DMS79 (cell line): ENCODE results near the gene FDPS.

Experiments
- DNase-seq: peaks from one replicate; lab custom pipeline; 2025; lab: John Stamatoyannopoulos, UW

Gene FDPS

GRCh38 chr1:155308493-155309422 lies at the start of gene FDPS:
Gene FDPS, plus strand, starts transcription at chr1:155308866. Its CDS starts 924 bp downstream, at chr1:155309790.
- DNase-seq: peak; percentile 98

DNA sequence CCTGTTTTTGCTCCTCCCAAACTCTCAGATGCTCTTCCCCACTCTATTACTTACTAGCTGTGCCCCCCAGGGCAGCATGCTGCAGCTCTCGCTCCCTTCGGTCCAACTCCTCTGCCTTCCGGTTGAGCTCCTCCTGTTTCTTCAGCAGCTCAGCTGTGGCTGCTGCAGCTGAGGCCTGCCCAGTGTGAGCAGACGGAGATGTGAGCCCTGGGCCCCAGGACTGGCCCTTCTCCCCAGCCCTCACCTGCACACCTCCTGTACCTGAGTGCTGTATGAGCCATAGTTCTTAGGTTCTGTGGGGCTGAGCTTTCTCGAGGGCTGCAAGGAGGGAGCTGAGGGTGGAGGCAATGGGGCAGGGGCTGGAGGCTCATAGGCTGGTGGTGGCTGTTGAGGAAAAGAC lies 48.4 kb upstream of the FDPS start:
- DNase-seq: no peak

GRCh38 chr1:155261493-155261851 lies 47.2 kb upstream of the FDPS start:
- no peak for DNase-seq

DNA sequence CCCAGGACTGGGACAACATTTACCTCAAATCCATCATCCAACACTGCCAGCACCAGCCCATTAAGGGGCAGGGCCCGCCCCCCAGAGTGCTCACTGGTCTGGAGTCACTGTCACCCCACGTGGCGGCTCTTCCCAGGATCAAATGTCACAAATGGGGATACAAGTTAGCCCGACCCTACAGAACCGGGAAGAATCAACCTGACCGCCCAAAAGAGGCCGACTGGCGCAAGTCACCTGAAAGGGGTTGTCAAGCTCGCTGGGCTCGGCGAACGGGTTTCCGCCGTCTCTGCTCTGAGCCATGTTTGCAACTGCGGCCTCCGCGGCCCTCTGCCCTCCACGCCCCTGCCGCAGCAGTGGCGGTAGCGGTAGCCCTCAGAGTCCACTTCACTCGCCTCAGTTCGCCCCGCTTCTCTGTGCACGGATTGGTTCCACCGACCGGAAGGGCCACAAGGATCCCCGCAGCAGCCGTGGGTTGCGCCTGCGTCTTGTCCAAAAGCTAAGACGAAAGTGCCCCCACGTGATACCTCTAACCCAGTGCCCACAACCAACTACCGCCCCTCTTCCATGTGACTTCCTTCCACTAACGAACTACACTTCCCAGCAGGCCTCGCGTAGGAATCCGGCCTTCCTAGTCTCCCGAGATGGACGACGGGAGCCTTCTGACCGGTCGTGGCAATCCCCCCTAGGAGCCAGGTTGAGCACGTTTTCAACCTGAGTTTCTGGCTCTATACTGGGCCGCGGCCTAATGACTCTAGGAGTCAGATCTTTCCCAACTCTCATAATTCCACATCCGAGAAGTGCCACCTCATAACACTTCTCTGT lies 46.6 kb upstream of the FDPS start, which contains the start of gene SCAMP3:
Gene SCAMP3 (minus strand): TSS at position 509 of the 822 bp plus-strand sequence. CDS start 209 bp downstream, at position 300.
- DNase-seq: peak; percentile 98

DNA sequence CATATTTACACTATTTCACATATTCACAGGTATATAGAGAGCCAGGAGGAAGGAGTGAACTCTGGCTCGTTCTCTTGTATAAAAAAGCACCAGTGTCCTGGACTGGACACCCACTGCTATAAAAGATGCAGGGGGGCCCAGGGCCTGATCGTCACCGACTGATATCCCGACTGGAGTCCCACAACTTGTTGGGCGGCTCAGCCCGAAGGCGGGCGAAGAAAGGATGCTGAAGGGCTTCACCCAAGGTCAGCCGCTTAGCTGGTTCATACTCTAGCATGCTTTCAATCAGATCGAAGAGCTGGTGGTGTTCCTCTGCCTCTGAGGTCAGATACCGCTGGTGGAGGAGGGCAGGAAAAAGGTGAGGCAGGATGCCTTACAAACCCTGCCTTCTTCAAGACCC lies 45.6 kb upstream of the FDPS start:
- no peak for DNase-seq

DNA sequence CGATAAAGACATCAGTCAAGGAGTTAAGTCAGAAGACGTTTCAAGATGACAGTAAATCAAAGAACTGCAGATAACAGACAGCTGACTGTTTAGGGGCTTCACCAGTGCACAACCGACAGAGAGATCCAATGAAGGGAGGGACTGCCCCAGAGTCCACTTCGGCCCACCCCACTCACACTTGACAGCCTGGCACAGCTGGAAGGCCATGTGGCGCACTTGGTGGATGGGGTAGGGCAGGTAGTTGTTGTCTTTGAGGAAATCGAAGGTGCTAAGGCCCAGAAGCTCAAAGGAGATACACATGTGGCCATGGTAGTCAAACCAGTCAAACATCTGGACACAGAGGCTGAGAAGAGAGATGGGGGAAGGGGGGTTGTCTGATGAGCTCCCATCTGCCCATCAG lies 42.1 kb upstream of the FDPS start:
- DNase-seq: no peak

DNA sequence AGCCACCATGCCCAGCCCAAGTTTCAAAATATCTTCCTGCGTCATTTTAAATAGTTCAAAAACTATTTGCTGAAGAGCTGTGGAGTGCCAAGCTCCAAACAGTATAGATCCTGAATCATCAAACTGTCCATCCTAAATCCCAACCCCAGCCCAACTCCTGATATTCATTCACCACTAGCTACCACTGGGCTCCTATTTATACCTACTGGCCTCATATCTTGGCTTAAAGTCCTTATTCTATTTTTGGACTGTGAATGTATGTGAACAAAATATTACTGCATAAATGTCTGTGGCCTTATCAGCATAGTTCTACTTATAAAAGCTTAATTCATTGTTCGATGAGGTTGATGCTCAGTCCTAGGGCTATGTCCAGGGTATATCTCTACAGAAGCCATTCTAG lies 41.3 kb upstream of the FDPS start:
- DNase-seq: no peak

DNA sequence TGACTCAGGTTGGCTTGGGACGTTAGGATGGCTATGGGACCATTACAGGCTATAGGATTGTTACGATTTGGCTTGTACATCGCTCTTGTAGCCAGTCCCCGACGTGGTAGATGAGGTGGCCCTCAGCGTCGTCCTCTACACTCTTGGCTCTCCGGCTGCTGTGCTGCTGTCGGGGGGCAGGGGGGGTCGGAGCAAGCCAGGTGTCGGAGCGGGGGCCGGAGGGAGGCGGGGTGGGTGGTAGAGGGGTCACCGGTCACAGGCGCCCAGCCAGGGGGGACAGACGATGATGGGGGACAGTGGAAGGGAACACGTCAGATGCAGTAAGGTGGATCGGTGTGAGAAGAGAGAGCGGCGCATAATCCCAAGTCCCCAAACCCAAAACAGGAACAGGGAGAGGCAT lies 40.0 kb upstream of the FDPS start:
- DNase-seq: no peak

- no peak for DNase-seq
Observed at GRCh38 chr1:155269381-155269780, 39.3 kb upstream of the FDPS start.

DNA sequence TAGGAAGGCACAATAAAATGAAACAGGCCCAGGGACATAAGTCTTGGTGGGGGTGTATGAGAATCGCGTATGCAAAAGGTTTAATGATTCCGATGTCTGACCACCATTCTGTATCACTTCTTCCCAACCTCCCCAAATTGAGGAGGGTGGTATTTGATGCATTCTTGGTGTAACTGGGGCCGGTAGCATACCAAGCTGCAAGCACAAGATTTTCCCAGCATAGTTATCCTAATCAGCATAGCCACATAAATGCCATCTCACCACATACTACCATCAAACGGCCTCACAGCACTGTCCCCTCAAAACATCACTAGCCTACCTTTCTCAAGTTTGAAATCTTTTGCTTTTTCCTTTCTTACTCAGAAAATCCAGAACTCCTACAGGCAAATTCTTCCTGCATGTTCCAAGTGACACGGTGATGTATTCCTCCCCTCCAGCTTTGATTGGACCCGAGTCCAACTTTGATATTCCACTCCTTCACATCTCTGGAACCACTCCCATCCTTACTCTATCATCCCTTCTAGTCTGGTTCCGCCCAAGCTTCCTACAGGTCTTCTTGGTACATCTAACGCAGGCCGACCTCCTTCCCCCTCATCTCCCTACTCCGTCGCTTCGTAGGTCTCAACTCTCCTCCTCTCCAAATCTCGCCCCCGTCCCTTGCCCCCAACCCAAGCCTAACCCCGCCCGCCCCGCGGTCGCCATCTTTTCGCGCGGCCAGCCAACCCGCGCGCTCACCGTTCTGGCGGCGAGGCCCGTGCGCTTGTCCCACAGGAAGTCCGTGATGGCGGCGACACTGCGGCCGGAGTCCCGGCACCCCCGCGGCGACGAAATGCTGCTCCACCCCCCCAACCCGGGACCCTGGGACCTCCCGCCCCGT lies 36.0 kb upstream of the FDPS start:
- DNase-seq: peak; percentile 68

GRCh38 chr1:155273343-155274245 lies 35.1 kb upstream of the FDPS start, which contains the start of gene CLK2:
Gene CLK2, minus strand, starts transcription at chr1:155273504. Its CDS starts 2,527 bp downstream, at chr1:155270977.
- peak; percentile 96 for DNase-seq

- DNase-seq: peak; percentile 94
Observed at GRCh38 chr1:155277070-155277901, 31.4 kb upstream of the FDPS start, which contains the start of gene HCN3. Gene HCN3, plus strand, starts transcription at chr1:155277463. Its CDS starts 128 bp downstream, at chr1:155277591.

GRCh38 chr1:155277902-155278688 lies 30.6 kb upstream of the FDPS start:
- DNase-seq: peak; percentile 77

- DNase-seq: no peak
Observed at GRCh38 chr1:155278689-155279160, 29.9 kb upstream of the FDPS start.

DNA sequence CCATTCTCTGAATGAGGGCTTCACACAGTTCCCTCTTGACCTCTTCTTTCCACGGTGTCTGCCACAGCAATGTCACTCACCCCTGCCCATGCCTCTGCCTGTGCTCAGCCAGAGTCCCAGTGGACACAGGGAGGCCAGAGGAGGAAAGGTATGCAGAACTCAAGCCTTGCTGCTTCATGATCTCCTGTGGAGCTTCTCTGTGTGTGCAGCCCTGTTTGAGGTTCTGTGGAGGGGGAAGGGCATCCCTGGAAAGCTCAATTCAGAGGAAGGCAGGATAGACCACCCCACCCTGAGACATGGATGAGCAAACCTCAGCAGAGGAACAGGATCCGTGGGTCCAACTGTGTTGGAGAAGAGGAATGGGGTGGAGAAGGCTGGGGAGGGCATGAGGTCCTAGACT lies 29.4 kb upstream of the FDPS start:
- no peak for DNase-seq

DNA sequence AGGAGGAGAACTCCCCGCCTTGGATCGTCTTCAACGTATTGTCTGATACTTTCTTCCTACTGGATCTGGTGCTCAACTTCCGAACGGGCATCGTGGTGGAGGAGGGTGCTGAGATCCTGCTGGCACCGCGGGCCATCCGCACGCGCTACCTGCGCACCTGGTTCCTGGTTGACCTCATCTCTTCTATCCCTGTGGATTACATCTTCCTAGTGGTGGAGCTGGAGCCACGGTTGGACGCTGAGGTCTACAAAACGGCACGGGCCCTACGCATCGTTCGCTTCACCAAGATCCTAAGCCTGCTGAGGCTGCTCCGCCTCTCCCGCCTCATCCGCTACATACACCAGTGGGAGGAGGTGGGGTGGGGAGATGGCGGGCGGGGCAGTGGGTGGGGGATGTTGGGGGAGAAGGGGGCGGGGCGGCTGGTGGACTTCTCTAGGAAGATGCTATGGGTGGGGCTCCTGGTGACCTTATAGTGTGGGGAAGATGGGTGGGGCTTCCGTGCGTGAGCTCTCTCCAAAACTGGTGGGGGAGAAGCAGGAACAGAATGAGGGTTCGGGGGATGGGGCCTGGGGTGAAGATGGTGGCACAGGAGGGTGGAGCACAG lies 26.1 kb upstream of the FDPS start:
- DNase-seq: no peak

- no peak for DNase-seq
Observed at GRCh38 chr1:155284476-155284875, 24.2 kb upstream of the FDPS start.

GRCh38 chr1:155285063-155285462 lies 23.6 kb upstream of the FDPS start:
- DNase-seq: no peak
